WERI-Rb-1 (cell line): Measurements from ENCODE around the gene MICAL3.

Experiments used
- DNase-seq: peaks from one replicate; pipeline ENCODE4 v3.0.0-alpha.2; 2020
- H3K27ac ChIP-seq: fragments of 250-450 bp; sonication (Bioruptor Pico); 2 replicates; pipeline ENCODE4 v1.5.1; 2020; ENCODE audit warnings: mild to moderate bottlenecking, moderate library complexity
- H3K27me3 ChIP-seq: fragments of 250-450 bp; sonication (Bioruptor Pico); 2 replicates; pipeline ENCODE4 v1.5.1; 2021; ENCODE audit warnings: mild to moderate bottlenecking, low read depth, moderate library complexity; ENCODE audit not compliant: insufficient read depth, severe bottlenecking
- H3K36me3 ChIP-seq: fragments of 250-450 bp; sonication (Bioruptor Pico); 2 replicates; pipeline ENCODE4 v1.5.1; 2020; ENCODE audit warnings: mild to moderate bottlenecking, moderate library complexity
- H3K4me3 ChIP-seq: 2 replicates; pipeline ENCODE4 v1.5.1; 2011; ENCODE audit warnings: low read depth, mild to moderate bottlenecking, control low read depth, low read length
- H3K9me3 ChIP-seq: fragments of 250-450 bp; sonication (Bioruptor Pico); 2 replicates; pipeline ENCODE4 v1.5.1; 2021; ENCODE audit warnings: mild to moderate bottlenecking, moderate library complexity; ENCODE audit not compliant: severe bottlenecking
- TF ChIP-seq, protein P1 (sequence below): IDR thresholded peaks from 2 replicates; pipeline ENCODE4 v1.5.1; 2011; ENCODE audit warnings: low read depth, mild to moderate bottlenecking, control low read depth, inconsistent platforms, low read length

MICAL3 gene

DNA sequence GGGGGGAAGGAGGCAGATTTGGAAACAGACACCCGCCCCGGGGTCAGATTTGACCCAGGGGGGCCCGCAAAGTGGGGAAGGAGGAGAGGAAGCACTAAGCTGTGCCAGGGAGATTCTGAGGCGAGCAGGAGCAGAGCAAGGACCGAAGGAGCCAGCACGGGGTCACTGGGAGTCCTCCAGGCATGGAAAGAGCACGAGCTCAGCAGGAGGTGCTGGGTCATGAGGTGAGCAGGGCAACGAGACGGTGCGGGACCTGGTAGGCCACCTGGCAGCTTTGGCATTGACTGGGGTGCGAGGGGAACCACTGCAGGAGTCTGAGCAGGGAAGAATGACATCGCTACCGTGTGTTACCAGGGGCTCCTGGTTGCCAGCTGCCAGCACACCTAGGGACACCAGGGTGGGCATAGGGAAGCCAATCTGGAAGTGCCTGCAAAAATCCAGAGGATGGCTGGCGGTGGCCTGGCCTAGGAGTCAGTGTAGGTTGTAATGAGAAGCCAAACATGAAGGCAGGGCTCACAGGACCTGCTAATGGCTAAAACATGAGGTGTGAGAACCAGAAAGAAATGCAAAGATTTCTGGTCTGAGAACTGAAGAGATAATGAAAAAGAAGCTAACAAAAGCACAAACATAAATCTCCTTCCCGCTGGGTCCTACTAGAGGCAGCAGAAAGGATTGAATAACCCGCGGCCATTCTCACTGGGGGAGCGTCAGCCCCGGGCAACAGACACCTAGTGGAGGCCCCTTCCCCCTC lies 63.5 kb downstream of the MICAL3 start:
- no peaks in the 10 kb centered on the region for H3K9me3 ChIP-seq
- H3K36me3 ChIP-seq = no peaks in the 10 kb centered on the region
- H3K27me3 ChIP-seq = no peaks in the 10 kb centered on the region
- TF ChIP-seq, protein P1, sequence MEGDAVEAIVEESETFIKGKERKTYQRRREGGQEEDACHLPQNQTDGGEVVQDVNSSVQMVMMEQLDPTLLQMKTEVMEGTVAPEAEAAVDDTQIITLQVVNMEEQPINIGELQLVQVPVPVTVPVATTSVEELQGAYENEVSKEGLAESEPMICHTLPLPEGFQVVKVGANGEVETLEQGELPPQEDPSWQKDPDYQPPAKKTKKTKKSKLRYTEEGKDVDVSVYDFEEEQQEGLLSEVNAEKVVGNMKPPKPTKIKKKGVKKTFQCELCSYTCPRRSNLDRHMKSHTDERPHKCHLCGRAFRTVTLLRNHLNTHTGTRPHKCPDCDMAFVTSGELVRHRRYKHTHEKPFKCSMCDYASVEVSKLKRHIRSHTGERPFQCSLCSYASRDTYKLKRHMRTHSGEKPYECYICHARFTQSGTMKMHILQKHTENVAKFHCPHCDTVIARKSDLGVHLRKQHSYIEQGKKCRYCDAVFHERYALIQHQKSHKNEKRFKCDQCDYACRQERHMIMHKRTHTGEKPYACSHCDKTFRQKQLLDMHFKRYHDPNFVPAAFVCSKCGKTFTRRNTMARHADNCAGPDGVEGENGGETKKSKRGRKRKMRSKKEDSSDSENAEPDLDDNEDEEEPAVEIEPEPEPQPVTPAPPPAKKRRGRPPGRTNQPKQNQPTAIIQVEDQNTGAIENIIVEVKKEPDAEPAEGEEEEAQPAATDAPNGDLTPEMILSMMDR = no peak
- no peak for DNase-seq
- no peak overlapping the region for H3K27ac ChIP-seq
- H3K4me3 ChIP-seq = no peak overlapping the region

DNA sequence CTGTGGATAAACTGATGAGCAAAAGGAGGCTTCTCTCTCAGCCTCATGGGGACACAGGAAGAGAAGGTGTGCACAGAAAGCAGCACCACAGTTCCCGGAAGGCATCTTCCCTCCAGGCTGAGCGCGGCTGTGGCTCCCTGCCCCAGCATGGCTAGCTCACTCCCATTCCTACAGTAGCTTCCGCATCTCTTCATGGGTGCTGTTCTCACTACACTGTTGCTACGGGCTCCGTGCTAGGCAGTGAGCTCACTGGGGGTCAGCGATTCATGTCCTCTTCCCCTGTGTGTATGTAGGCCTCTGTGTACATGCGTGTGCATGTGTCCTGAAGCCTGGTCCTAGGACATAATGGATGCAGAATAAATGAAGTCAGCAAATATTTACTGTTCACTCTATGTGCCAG lies 64.3 kb downstream of the MICAL3 start:
- H3K27me3 ChIP-seq = no peaks in the 10 kb centered on the region
- H3K4me3 ChIP-seq = no peak overlapping the region
- H3K36me3 ChIP-seq = no peaks in the 10 kb centered on the region
- H3K27ac ChIP-seq = no peak overlapping the region
- no peak for DNase-seq
- TF ChIP-seq, protein P1 = no peak
- H3K9me3 ChIP-seq = no peaks in the 10 kb centered on the region

DNA sequence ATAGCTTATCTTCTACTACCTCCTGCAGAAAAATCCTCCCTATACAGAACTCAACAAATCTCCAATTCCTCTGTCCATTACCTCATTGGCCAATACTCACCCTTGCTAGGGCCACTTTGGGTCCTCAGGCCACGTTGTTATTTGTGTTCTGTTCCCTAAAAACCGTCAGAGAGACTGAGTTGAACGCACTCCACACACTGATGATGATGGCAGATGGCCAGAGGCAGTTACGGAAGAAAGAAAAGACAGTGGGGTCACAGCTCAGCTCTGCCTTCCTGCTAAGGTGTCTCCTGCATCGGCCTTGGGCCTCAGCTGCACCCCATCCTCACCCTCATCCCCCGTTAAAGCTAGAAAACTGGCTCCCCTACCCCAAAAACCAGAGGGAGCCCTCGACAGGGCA lies 66.2 kb downstream of the MICAL3 start:
- DNase-seq = no peak
- Histone ChIP-seq H3K27me3 (no peaks in the 10 kb centered on the region), H3K36me3 (no peaks in the 10 kb centered on the region), H3K4me3 (no peak overlapping the region), H3K27ac (no peak overlapping the region), H3K9me3 (no peaks in the 10 kb centered on the region)
- TF ChIP-seq, protein P1 = no peak

DNA sequence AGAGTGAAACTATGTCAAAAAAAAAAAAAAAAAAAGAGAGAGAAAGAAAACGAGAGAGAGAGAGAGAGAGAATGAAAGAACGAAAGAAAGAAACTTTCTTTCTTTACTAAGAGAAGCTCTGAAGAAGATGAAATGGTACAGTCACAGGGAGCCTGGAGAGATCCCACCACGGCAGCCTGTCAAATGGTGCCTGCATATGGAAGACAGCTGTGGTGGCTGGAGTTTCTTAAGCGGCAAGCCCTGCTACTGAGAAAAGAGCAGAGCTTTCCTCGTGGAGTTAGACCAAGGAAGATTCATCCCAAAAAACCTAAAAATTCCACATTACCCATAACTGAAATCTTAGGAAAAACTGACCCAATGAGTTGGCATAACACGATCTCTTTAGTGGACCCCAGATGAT lies 66.7 kb downstream of the MICAL3 start:
- no peak overlapping the region for H3K27ac ChIP-seq
- TF ChIP-seq, protein P1 = no peak
- H3K27me3 ChIP-seq = no peaks in the 10 kb centered on the region
- H3K36me3 ChIP-seq = no peaks in the 10 kb centered on the region
- no peaks in the 10 kb centered on the region for H3K9me3 ChIP-seq
- H3K4me3 ChIP-seq = no peak overlapping the region
- no peak for DNase-seq

DNA sequence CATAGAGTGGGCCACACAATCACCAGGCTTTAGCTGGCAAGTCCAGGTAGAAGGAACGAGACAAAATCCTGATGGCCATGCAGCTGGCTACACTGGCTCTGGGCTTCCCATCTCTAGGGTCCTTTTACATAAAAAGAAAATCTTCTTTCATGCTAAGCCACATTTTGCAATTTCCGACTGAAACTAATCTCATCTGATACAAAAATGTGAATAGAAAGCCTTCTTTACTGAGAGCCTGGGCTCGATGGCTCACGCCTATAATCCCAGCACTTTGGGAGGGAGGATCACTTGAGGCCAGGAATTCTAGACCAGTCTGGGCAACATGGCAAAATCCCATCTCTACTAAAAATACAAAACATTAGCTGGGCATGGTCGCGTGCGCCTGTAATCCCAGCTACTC lies 67.2 kb downstream of the MICAL3 start:
- H3K27ac ChIP-seq = no peak overlapping the region
- H3K9me3 ChIP-seq = no peaks in the 10 kb centered on the region
- no peak for DNase-seq

More for the DNA sequence above, 67.2 kb downstream of the MICAL3 start:
- Histone ChIP-seq H3K27me3 (no peaks in the 10 kb centered on the region), H3K36me3 (no peaks in the 10 kb centered on the region), H3K4me3 (no peak overlapping the region)
- TF ChIP-seq, protein P1 = no peak
